Measurements from ENCODE around the gene ZNF133. TPM values are rescaled to one million over a fixed set of nuclear protein-coding genes. Genes with fewer than 3 reads are reported as not detected.

The ZNF133 gene
- polyA plus RNA-seq, 12 donors: 5.4 to 21.6 (median 14.3) TPM; not detected in 1

- DNase-seq: no peak
Observed at GRCh38 chr20:18360635-18361034, 72.3 kb downstream of the ZNF133 start.

- DNase-seq: no peak
Observed at GRCh38 chr20:18361678-18362077, 73.4 kb downstream of the ZNF133 start.

GRCh38 chr20:18362916-18363315 is 74.6 kb downstream of the ZNF133 start:
- DNase-seq: no peak

- no peak for DNase-seq
Observed at GRCh38 chr20:18363708-18364107, 75.4 kb downstream of the ZNF133 start.

GRCh38 chr20:18364768-18365167 is 76.4 kb downstream of the ZNF133 start:
- no peak for DNase-seq

Other genes with a start within 250 kb of the ZNF133 start
- 1 to 10 TPM in 2 of 12 donors, under 1 TPM in 1, not detected in 9; 0.37 to 2.8 (median 1.2) TPM for gene OVOL2, start 230.6 kb upstream of the ZNF133 start, polyA plus RNA-seq (ENCODE audit: insufficient read length in 12 of 12)
- gene KAT14, start 150.7 kb upstream of the ZNF133 start, polyA plus RNA-seq (ENCODE audit: insufficient read length in 12 of 12): 10 to 100 TPM in 11 of 12 donors, not detected in 1; 17.2 to 24.6 (median 19.5) TPM
- gene PET117, start 150.7 kb upstream of the ZNF133 start, polyA plus RNA-seq (ENCODE audit: insufficient read length in 12 of 12): 10 to 100 TPM in 6 of 12 donors, 1 to 10 TPM in 4, not detected in 2; 8.1 to 12.5 (median 10.2) TPM
- gene DZANK1, start 178.5 kb downstream of the ZNF133 start, polyA plus RNA-seq (ENCODE audit: insufficient read length in 12 of 12): 1 to 10 TPM in 10 of 12 donors, not detected in 2; 1.5 to 3.7 (median 2.3) TPM
- 10 to 100 TPM in 11 of 12 donors, not detected in 1; 11.9 to 22.9 (median 14.8) TPM for gene POLR3F, start 178.9 kb downstream of the ZNF133 start, polyA plus RNA-seq (ENCODE audit: insufficient read length in 12 of 12)
- 10 to 100 TPM in 11 of 12 donors, not detected in 1; 10.6 to 19.5 (median 12.3) TPM for gene RBBP9, start 208.7 kb downstream of the ZNF133 start, polyA plus RNA-seq (ENCODE audit: insufficient read length in 12 of 12)
- gene SEC23B, start 219.4 kb downstream of the ZNF133 start, polyA plus RNA-seq (ENCODE audit: insufficient read length in 12 of 12): 10 to 100 TPM in 11 of 12 donors, not detected in 1; 15.1 to 64.7 (median 20.6) TPM

Data from muscle of arm (tissue), 12 donors.